ENCODE data around the gene TMCO6. TPM values are rescaled to one million over a fixed set of nuclear protein-coding genes. Genes with fewer than 3 reads are reported as not detected.

Gene TMCO6
- 22.0 and 35.5 TPM in 2 replicates for total RNA-seq (2014; rRNA removed; shearing (Covaris generic))

GRCh38 chr5:140639148-140639981 lies at the start of gene TMCO6:
TMCO6 (plus strand) TSS chr5:140639451; CDS start chr5:140639528, 77 bp downstream.

DNA sequence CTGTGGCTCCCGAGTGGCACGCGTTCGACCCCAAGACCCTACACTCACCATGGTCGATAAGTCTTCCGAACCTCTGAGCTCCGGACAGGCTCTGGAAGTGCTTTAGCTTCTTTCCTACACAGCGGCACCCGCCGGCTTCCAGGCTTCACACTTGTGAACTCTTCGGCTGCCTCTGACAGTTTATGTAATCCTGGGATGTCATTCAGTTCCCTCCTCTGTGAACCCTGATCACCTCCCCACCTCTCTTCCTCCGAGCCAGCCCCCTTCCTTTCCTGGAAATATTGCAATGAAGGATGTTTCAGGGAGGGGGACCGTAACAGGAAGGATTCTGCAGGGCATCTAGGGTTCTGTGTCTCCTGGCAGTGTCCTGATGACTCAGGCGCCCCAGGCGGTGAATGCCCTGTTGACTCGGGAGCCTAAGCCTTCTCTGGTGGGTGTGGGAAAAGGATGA lies 6.2 kb upstream of the TMCO6 start, which contains the start of gene CD14:
Gene CD14, minus strand, starts transcription at position 155 of the 451 bp plus-strand sequence. Its CDS starts 104 bp downstream, at position 51.

GRCh38 chr5:140664359-140665119 lies 25.3 kb downstream of the TMCO6 start, which contains the start of gene WDR55:
WDR55 (plus strand) TSS chr5:140664904; CDS start chr5:140664913, 9 bp downstream.

DNA sequence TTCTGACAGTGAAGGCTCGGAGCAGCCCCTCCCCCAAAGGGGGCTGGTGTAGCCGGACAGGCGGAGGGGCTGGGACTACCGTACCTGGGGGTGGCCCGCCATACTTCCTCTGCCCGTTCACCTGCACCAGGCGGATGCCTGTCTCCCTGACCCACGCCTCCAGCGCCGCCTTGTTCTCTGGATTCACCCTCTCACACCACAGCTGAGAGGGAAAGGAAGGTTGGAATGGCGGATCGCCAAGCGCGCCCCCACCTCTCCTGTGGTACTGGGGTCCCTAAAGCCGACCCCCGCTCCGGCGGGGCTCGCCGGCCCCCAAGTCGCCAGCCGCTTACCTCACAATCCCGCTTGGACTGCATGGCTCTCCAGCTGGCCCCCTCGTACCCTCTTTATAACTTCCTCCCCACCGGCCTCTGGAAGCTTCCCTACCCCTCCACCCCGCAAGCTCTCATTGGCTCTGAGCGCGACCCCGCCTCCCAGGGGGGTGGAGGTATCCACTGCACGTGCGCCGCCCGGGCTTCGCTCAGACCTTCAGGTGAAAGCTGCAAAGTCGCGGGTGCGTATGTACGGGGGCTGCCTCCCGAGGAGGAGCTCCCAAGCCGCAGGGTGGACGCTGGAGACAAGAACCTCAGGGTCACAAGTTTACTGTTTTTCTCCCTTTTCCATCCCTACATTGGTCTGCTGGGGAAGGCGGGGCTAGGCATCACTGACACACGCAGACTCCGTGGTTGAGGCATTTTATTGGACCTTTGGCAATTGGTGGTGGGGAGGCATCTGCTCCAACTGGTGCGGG lies 34.1 kb downstream of the TMCO6 start, which contains the start of gene DND1:
Gene DND1, minus strand, starts transcription at position 390 of the 790 bp plus-strand sequence. Its CDS starts 34 bp downstream, at position 356.

DNA sequence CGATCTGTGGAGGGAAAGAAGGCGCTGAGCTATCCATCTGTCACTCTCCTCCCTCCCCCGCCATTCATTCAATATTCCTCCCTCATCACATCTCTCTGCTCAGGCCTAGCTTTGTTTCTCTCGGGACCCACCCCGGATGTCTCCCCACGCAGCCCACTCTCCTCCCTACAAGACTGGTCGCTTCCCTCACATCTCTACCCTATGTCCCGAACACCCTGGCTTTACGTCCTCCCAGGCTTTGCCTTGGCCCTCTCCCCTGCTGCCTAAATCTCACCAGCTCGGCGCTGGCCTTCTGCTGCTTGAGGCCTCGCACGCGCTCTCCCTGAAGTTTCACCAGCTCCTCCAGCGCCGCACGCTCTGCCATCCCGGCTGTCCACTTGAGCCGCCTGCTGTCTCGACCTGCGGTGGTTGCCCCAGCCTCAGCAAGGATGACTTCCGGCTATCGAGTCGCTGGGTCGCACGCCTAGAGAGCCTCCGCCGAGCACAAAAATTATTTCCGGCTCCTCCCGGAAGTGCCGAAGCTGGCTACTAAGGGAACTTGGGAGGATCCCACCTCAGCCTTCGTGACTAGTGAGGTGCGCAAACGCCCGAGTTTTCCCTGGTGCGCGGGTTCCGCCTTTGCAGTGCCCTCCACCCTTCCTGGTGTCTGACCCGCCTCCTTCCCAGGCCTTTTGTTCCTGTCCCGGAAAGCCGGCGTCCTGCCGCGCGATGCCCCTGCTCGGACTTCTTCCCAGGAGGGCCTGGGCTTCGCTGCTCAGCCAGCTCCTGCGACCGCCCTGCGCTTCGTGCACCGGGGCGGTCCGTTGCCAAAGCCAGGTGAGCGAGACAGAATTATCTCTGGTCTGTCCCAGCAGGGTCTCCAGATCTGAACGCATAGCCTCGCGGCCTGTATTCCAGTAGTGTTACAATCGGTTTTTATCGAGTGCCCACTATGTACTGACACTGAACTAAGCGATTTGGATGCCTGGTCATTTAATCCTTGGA lies 52.0 kb downstream of the TMCO6 start, which contains the start of the genes HARS1 and HARS2:
Gene HARS1, minus strand, starts transcription at position 430 of the 984 bp plus-strand sequence. Its CDS starts 66 bp downstream, at position 364.
Gene HARS2, plus strand, starts transcription at position 515 of the 984 bp plus-strand sequence. Its CDS starts 194 bp downstream, at position 709.

Other genes with a start within 250 kb of the TMCO6 start
- 63.8 and 77.6 TPM in 2 replicates for gene ANKHD1, start 237.6 kb upstream of the TMCO6 start, total RNA-seq (2014; rRNA removed; shearing (Covaris generic))
- gene EIF4EBP3, start 91.8 kb upstream of the TMCO6 start, total RNA-seq (2014; rRNA removed; shearing (Covaris generic)), result 1.2 and 1.5 TPM in 2 replicates
- 75.4 and 81.9 TPM in 2 replicates for gene SRA1, start 82.0 kb upstream of the TMCO6 start, total RNA-seq (2014; rRNA removed; shearing (Covaris generic))
- 21.5 and 23.7 TPM in 2 replicates for gene APBB3, start 74.9 kb upstream of the TMCO6 start, total RNA-seq (2014; rRNA removed; shearing (Covaris generic))
- 19.0 and 19.4 TPM in 2 replicates for gene SLC35A4, start 74.6 kb upstream of the TMCO6 start, total RNA-seq (2014; rRNA removed; shearing (Covaris generic))
- 0.30 and 0.66 TPM in 2 replicates for gene CD14, start 6.3 kb upstream of the TMCO6 start, total RNA-seq (2014; rRNA removed; shearing (Covaris generic))
- gene NDUFA2, start 8.2 kb downstream of the TMCO6 start, total RNA-seq (2014; rRNA removed; shearing (Covaris generic)), result 98.0 and 106 TPM in 2 replicates
- 156 and 166 TPM in 2 replicates for gene IK, start 8.4 kb downstream of the TMCO6 start, total RNA-seq (2014; rRNA removed; shearing (Covaris generic))
- 24.7 and 29.2 TPM in 2 replicates for gene WDR55, start 25.5 kb downstream of the TMCO6 start, total RNA-seq (2014; rRNA removed; shearing (Covaris generic))
- gene DND1, start 34.1 kb downstream of the TMCO6 start, total RNA-seq (2014; rRNA removed; shearing (Covaris generic)), result 1.2 and 2.6 TPM in 2 replicates
- 181 and 182 TPM in 2 replicates for gene HARS1, start 51.9 kb downstream of the TMCO6 start, total RNA-seq (2014; rRNA removed; shearing (Covaris generic))
- gene HARS2, start 52.0 kb downstream of the TMCO6 start, total RNA-seq (2014; rRNA removed; shearing (Covaris generic)), result 36.4 and 42.9 TPM in 2 replicates
- gene ZMAT2, start 61.0 kb downstream of the TMCO6 start, total RNA-seq (2014; rRNA removed; shearing (Covaris generic)), result 54.2 and 64.0 TPM in 2 replicates
- 2.1 and 2.5 TPM in 2 replicates for gene PCDHA1, start 146.7 kb downstream of the TMCO6 start, total RNA-seq (2014; rRNA removed; shearing (Covaris generic))
- gene PCDHA2, start 155.4 kb downstream of the TMCO6 start, total RNA-seq (2014; rRNA removed; shearing (Covaris generic)), result 0.96 and 1.3 TPM in 2 replicates
- gene PCDHA3, start 161.6 kb downstream of the TMCO6 start, total RNA-seq (2014; rRNA removed; shearing (Covaris generic)), result 1.6 and 2.5 TPM in 2 replicates
- gene PCDHA4, start 167.6 kb downstream of the TMCO6 start, total RNA-seq (2014; rRNA removed; shearing (Covaris generic)), result 2.4 and 3.2 TPM in 2 replicates
- gene PCDHA5, start 182.2 kb downstream of the TMCO6 start, total RNA-seq (2014; rRNA removed; shearing (Covaris generic)), result 2.5 and 3.0 TPM in 2 replicates
- 11.5 TPM in 2 replicates for gene PCDHA6, start 188.5 kb downstream of the TMCO6 start, total RNA-seq (2014; rRNA removed; shearing (Covaris generic))
- gene PCDHA7, start 194.8 kb downstream of the TMCO6 start, total RNA-seq (2014; rRNA removed; shearing (Covaris generic)), result 3.0 and 4.4 TPM in 2 replicates
- gene PCDHA8, start 201.7 kb downstream of the TMCO6 start, total RNA-seq (2014; rRNA removed; shearing (Covaris generic)), result 0.37 and 0.53 TPM in 2 replicates
- 1.8 and 2.2 TPM in 2 replicates for gene PCDHA9, start 208.9 kb downstream of the TMCO6 start, total RNA-seq (2014; rRNA removed; shearing (Covaris generic))
- 1.5 and 1.8 TPM in 2 replicates for gene PCDHA10, start 216.4 kb downstream of the TMCO6 start, total RNA-seq (2014; rRNA removed; shearing (Covaris generic))
- gene PCDHA11, start 229.5 kb downstream of the TMCO6 start, total RNA-seq (2014; rRNA removed; shearing (Covaris generic)), result 1.9 and 4.9 TPM in 2 replicates
- 2.8 and 3.7 TPM in 2 replicates for gene PCDHA12, start 235.9 kb downstream of the TMCO6 start, total RNA-seq (2014; rRNA removed; shearing (Covaris generic))
- gene PCDHA13, start 242.7 kb downstream of the TMCO6 start, total RNA-seq (2014; rRNA removed; shearing (Covaris generic)), result 1.3 and 1.4 TPM in 2 replicates